Right lobe of liver (tissue), 6 donors: ENCODE measurements around the gene ZNF79. TPM values are rescaled to one million over a fixed set of nuclear protein-coding genes. Genes with fewer than 3 reads are reported as not detected.

ENCODE experiments used
- ATAC-seq, 4 donors: fragments of 200-7000 bp; cut with Tn5 transposase; one replicate each; pipeline ENCODE4 v1.9.1; 2020; ENCODE audit warnings: mild to moderate bottlenecking in 4 of 4, moderate library complexity in 4 of 4
- DNase-seq, 3 donors: peaks; one replicate each; pipeline ENCODE4 v3.0.0-alpha.2; 2020
- H3K27ac ChIP-seq, 3 donors: fragments of 200-600 bp; one replicate each; pipeline ENCODE4 v1.8.0; 2022
- H3K27me3 ChIP-seq, 2 donors: fragments of 200-600 bp; one replicate each; pipeline ENCODE4 v1.8.0; 2022
- H3K36me3 ChIP-seq, 4 donors: fragments of 200-600 bp; sonication (generic) in 1 of 4; one replicate each; pipeline versions ENCODE4 v1.5.1 to v1.8.0; 2017 to 2022; ENCODE audit warnings: control low read depth in 1 of 4
- H3K4me1 ChIP-seq, 4 donors: fragments of 200-600 bp; sonication (generic) in 1 of 4; one replicate each; pipeline versions ENCODE4 v1.5.1 to v1.8.0; 2017 to 2022; ENCODE audit warnings: control low read depth in 1 of 4
- H3K4me3 ChIP-seq, 3 donors: fragments of 200-600 bp; one replicate each; pipeline ENCODE4 v1.8.0; 2022
- H3K9me3 ChIP-seq, 4 donors: fragments of 200-600 bp; sonication (generic) in 1 of 4; one replicate each; pipeline versions ENCODE4 v1.5.1 to v1.8.0; 2017 to 2022; ENCODE audit warnings: control low read depth in 1 of 4
- POLR2A ChIP-seq: fragments of 450-650 bp; IDR thresholded peaks from one replicate; pipeline ENCODE4 v1.6.1; 2017; ENCODE audit warnings: antibody characterized with exemption, mild to moderate bottlenecking
- WGBS: methylation state at CpG from one replicate; pipeline ENCODE4 v1.1.6; 2018; ENCODE audit warnings: low coverage, low lambda C conversion rate; ENCODE audit not compliant: insufficient coverage; ENCODE audit errors: missing lambda C conversion rate; 5-methylcytosine and 5-hydroxymethylcytosine counted together
- intact Hi-C, 2 donors: fragments of 100-400 bp; cut with DNase I; formaldehyde crosslinking; loops; one replicate each; pipeline versions ENCODE4 v1.11.2 to v1.14.1; 2022
- total RNA-seq, 6 experiments: library from RNA; depleted of rRNA in 2 of 6; stranded (reverse); fragments of >200 nt in 2 of 6; fragmentation: NEBNext Ultra II Directional in 3 of 6; extraction: Animal tissue kit (Norgen Biotek cat#: 25700) in 3 of 6; gene quantifications; one replicate each; pipeline versions ENCODE4 v1.1.0 to v1.2.4, GENCODE V29; 2016 to 2023
- TF ChIP-seq, protein P1 (sequence below), 4 donors: fragments of 200-600 bp in 3 of 4; fragments of 450-650 bp in 1 of 4; IDR thresholded peaks; one replicate each; pipeline versions ENCODE4 v1.5.1 to v1.8.0; 2016 to 2022; ENCODE audit warnings: antibody characterized with exemption in 4 of 4, mild to moderate bottlenecking in 2 of 4
- donor health status: DM: no; HTN: yes; CAD: no.
- donor health status: DM: no; HTN: no; CAD: no.
- donor health status: DM: no; HTN: no; CAD: no.
- donor health status: DM: no; HTN: yes; CAD: no.
- donor health status: DM: no; HTN: yes; CAD: no.

Gene ZNF79
- total RNA-seq, 6 experiments from 2014 or later = 2.5 to 4.6 (median 3.5) TPM

DNA sequence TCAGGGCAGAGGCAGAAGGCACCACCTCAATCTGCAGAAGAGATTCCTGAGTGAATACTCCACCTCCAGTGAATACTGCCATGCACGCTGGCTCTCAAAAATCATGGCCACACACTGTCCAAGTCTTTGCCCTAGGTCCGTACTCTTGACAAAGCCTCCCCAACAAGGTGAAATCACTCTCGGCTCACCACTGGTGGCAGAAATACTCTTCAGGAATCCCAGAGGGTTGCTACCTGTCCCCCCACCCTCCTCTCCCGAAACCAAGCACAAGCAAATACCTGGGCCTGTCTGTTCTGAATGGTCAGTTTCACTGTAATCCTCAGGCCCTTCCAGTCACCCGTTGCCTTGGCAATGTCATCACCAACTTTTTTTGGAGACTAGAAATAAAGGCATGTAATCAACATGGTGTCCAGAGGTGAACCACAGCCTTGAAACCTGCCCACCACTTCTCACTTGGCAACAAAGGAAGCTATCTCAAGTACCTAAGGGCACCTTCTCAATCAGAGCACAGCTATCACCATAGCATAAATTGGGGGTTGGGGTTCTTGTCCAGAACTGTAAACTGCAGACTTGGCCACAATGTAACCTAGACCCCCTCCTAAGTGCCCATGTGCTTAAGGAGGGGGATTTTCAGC is 25.3 kb downstream of the ZNF79 start:
- DNase-seq = no peak

DNA sequence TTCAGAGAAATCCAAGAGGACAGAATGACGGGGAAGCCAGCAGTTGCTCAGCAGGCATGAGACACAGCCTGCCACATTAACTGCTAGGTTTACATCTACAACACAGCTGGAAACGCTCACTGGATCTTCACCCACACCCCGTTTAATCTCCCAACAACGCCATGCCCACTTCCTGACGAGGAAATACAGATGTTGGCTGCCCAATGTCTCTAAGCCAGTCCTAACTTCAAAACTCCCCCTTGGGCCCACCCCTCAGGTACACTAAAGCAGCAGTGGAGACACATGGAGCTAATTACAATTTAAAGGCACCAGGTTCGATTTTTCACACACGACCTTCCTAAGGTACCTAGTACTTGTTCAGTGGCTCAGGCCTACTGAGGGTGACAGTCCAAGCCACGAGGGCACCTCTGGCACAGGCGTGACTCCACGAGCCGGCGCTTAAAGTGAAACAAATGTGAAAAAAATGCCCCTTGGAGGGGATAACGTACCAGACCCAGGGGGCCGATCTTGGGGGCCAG is 26.1 kb downstream of the ZNF79 start:
- intact Hi-C loops = no loop called here
- peak overlapping the region; percentile 89 to 93 (median 92) for H3K4me3 ChIP-seq
- ATAC-seq = peak in 2 of 4 donors; percentile 0 to 1
- no peaks in the 10 kb centered on the region for H3K27me3 ChIP-seq
- WGBS = 3% methylated on average over 12 of the region's 14 CpGs
- H3K4me1 ChIP-seq = peaks cover 0 to 50% (median 13%) of the 10 kb centered on the region in 4 donors
- H3K9me3 ChIP-seq = no peaks in the 10 kb centered on the region
- peak in 1 of 3 donors; percentile 27 for DNase-seq
- TF ChIP-seq POLR2A = no peak
- TF ChIP-seq, protein P1, sequence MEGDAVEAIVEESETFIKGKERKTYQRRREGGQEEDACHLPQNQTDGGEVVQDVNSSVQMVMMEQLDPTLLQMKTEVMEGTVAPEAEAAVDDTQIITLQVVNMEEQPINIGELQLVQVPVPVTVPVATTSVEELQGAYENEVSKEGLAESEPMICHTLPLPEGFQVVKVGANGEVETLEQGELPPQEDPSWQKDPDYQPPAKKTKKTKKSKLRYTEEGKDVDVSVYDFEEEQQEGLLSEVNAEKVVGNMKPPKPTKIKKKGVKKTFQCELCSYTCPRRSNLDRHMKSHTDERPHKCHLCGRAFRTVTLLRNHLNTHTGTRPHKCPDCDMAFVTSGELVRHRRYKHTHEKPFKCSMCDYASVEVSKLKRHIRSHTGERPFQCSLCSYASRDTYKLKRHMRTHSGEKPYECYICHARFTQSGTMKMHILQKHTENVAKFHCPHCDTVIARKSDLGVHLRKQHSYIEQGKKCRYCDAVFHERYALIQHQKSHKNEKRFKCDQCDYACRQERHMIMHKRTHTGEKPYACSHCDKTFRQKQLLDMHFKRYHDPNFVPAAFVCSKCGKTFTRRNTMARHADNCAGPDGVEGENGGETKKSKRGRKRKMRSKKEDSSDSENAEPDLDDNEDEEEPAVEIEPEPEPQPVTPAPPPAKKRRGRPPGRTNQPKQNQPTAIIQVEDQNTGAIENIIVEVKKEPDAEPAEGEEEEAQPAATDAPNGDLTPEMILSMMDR (IDR thresholded peaks at IDR 0.05) = no peak
- peaks cover 5 to 32% (median 21%) of the 10 kb centered on the region in 4 donors for H3K36me3 ChIP-seq
- peak overlapping the region; percentile 87 to 93 (median 90) for H3K27ac ChIP-seq

More for the DNA sequence above, 25.3 kb downstream of the ZNF79 start:
- Histone ChIP-seq H3K27ac (peak overlapping the region in 2 of 3 donors; percentile 87 to 90), H3K4me3 (peak overlapping the region; percentile 89 to 93 (median 92)), H3K9me3 (no peaks in the 10 kb centered on the region), H3K4me1 (peaks cover 0 to 51% (median 13%) of the 10 kb centered on the region in 4 donors), H3K36me3 (peaks cover 5 to 33% (median 25%) of the 10 kb centered on the region in 4 donors), H3K27me3 (no peaks in the 10 kb centered on the region)
- TF ChIP-seq POLR2A = no peak
- TF ChIP-seq, protein P1 (IDR thresholded peaks at IDR 0.05) = no peak
- 61% methylated on average over 3 of the region's 5 CpGs for WGBS
- intact Hi-C loops = no loop called here
- ATAC-seq = no peak

DNA sequence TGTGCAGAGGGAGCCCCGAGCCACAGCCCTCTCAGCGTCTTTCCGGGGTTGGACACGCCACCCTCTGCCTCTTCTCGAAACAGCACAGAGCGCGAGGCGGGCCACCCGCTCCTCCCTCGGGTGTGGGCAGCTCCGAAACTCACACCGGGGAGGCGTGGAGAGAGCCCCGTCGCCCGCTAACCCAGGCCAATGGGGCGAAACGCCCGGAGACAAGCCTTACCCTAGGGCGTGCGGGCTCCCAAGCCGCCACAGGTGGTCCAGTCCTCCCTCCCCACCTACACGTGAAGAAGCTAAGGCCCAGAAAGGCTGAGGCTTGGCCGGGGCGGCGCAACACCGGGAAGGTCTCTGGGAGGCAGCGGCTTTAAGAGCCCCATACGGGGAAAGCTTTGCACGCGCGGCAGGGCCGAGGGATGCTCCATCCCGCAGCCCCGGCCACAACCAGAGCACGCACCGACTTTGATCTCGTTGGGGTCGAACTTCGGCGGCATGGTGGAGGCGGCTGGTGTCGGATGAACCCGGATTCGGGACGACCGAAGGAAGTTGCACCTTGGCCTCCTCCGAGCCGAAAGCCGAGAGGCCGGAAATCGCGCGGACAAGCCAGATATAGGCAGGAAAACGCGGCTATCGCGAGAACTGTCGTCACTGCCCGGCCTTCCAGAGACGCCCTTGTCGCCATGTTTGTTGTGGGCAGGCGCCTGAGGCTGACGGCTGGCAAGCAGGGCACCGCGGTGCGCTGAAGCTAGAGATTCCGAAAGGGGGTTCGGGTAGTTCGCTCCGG is 26.8 kb downstream of the ZNF79 start, which contains the start of the genes LRSAM1 and RPL12:
Gene LRSAM1, plus strand, starts transcription at position 681 of the 778 bp plus-strand sequence. CDS start 3,018 bp downstream, outside the sequence.
Gene RPL12, minus strand, starts transcription at position 577 of the 778 bp plus-strand sequence. Its CDS starts 89 bp downstream, at position 488.
- H3K4me3 ChIP-seq = peak within 1 kb of the TSS; percentile 89 to 93 (median 92)
- peak; percentile 96 to 97 (median 97) for DNase-seq
- no peaks in the 10 kb centered on the region for H3K27me3 ChIP-seq
- peaks cover 5 to 32% (median 21%) of the 10 kb centered on the region in 4 donors for H3K36me3 ChIP-seq
- peak; percentile 70 to 82 (median 80) for ATAC-seq
- intact Hi-C loops = no loop called here
- H3K9me3 ChIP-seq = no peaks in the 10 kb centered on the region
- peaks cover 0 to 45% (median 13%) of the 10 kb centered on the region in 4 donors for H3K4me1 ChIP-seq
- TF ChIP-seq, protein P1 (IDR thresholded peaks at IDR 0.05) = peak in 2 of 4 donors; percentile 7 to 8
- TF ChIP-seq POLR2A = peak; percentile 99
- peak within 1 kb of the TSS; percentile 87 to 93 (median 90) for H3K27ac ChIP-seq
- WGBS = under 1% methylated on average over 29 of the region's 71 CpGs

DNA sequence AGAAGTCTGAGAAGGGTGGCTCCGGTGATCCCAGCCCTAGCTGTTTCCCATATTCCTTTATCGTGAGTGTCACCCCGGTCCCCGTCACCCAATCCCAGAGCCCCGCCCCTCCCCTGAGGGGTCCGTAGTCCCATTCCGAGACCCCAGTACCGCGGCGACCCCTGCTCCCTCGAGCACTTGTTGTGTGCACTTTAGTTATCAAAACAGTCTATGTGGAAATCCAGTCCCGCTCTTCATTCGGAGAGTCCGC is 27.4 kb downstream of the ZNF79 start:
- no peak for DNase-seq
- no peaks in the 10 kb centered on the region for H3K27me3 ChIP-seq
- peak overlapping the region; percentile 89 to 93 (median 92) for H3K4me3 ChIP-seq
- peaks cover 0 to 43% (median 13%) of the 10 kb centered on the region in 4 donors for H3K4me1 ChIP-seq
- peak overlapping the region; percentile 87 to 93 (median 90) for H3K27ac ChIP-seq
- H3K9me3 ChIP-seq = no peaks in the 10 kb centered on the region
- H3K36me3 ChIP-seq = peaks cover 5 to 29% (median 20%) of the 10 kb centered on the region in 4 donors
- TF ChIP-seq, protein P1 (IDR thresholded peaks at IDR 0.05) = no peak
- TF ChIP-seq POLR2A = no peak
- no peak for ATAC-seq
- intact Hi-C loops = no loop called here
- 3% methylated on average over 4 of the region's 14 CpGs for WGBS
